ENCODE results near the gene ADGRA3. TPM values are rescaled to one million over a fixed set of nuclear protein-coding genes. Genes with fewer than 3 reads are reported as not detected.

ADGRA3 gene, protein sequence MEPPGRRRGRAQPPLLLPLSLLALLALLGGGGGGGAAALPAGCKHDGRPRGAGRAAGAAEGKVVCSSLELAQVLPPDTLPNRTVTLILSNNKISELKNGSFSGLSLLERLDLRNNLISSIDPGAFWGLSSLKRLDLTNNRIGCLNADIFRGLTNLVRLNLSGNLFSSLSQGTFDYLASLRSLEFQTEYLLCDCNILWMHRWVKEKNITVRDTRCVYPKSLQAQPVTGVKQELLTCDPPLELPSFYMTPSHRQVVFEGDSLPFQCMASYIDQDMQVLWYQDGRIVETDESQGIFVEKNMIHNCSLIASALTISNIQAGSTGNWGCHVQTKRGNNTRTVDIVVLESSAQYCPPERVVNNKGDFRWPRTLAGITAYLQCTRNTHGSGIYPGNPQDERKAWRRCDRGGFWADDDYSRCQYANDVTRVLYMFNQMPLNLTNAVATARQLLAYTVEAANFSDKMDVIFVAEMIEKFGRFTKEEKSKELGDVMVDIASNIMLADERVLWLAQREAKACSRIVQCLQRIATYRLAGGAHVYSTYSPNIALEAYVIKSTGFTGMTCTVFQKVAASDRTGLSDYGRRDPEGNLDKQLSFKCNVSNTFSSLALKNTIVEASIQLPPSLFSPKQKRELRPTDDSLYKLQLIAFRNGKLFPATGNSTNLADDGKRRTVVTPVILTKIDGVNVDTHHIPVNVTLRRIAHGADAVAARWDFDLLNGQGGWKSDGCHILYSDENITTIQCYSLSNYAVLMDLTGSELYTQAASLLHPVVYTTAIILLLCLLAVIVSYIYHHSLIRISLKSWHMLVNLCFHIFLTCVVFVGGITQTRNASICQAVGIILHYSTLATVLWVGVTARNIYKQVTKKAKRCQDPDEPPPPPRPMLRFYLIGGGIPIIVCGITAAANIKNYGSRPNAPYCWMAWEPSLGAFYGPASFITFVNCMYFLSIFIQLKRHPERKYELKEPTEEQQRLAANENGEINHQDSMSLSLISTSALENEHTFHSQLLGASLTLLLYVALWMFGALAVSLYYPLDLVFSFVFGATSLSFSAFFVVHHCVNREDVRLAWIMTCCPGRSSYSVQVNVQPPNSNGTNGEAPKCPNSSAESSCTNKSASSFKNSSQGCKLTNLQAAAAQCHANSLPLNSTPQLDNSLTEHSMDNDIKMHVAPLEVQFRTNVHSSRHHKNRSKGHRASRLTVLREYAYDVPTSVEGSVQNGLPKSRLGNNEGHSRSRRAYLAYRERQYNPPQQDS (N-terminal part only)
- 10 to 100 TPM; 26.3 to 42.3 TPM for total RNA-seq

DNA sequence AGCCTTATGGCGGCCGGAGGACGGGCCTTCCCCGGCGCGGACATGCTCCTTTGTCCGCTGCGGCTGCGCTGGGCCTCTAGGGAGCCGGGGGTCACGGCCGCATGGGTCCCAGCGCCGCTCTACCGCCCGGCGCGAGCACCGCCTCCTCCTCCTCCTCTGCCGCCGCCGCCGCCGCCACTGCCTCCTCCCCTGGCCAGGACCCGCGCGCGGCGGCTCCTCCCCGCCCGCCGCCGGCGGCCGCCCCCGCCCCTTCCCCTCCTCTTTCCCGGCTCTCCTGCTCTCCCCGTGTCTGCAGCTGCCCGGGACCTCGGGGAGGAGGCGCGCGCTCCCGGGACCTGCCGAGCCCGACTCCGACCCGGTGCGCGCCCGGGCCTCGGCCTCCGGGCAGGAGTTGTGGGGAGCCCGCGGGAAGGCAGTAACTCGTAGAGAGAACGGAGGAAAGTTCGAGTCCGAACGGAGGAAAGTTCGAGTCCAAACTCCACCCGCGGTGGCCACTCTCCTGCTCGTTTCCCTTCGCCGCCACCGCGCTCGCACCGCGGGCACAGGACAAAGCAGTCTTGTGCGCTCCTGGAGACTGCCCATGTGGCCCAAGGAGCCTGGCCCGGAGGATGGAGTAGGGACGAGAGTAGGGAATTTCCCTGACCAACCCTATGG is at the start of gene ADGRA3:
Gene ADGRA3, minus strand, starts transcription at position 179 of the 654 bp plus-strand sequence. CDS start 282 bp downstream, outside the sequence.

Other genes with a start within 250 kb of the ADGRA3 start
- under 1 TPM in 1 of 2 donors, not detected in 1; under 0.01 TPM for gene GBA3, start 176.9 kb upstream of the ADGRA3 start, total RNA-seq